ENCODE measurements around the gene IDUA. TPM values are rescaled to one million over a fixed set of nuclear protein-coding genes. Genes with fewer than 3 reads are reported as not detected.

IDUA gene
- total RNA-seq, 4 donors from 2014 or later, result 6.0 to 13.4 (median 11.1) TPM

DNA sequence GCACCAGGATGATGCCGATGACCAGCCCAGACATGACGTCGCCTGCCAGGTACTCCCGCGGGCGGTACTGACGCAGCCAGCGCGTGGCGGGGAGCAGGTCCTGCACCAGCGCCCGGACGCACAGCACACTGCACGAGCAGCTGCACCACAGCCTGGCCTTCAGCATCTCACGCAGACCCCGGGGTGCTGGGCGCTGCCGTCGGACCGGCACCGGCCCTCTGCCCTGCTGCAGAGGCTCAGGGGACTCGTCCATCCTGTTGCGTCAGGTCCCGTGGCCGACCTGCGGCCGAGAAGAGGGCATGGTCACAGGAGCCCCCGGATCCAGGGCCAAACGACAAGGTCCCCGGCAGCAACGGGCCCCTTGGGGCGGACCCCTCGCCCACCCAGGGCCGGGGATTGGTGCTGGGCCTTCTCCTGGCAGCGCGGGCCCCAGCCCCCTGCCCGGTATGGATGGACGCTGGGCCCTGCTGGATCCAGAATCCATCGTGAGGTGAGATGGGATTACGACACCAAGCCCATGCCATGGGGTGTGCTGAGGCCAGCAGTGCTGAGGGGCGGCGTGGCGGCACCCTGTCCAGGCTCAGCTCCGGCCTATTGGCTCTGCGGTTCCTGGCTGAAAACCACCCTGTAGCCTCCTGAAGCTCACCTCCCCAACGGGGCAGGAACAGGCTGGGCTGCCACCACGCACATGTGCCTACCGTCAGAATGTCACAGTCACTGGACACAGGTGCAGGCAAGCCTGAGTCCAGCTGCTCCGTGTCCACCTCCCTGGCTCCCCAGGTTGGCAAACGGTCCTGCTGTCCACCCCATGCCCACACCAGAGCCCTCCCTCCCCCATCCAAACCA is 4.8 kb downstream of the IDUA start:
- WGBS, 2 donors, result 92% methylated on average over 37 to 42 of the region's 50 CpGs
- DNase-seq (ENCODE audit: low spot score in 2 of 2), result no peak
- intact Hi-C loops (cut with DNase I; ENCODE audit: low total_unique reads), result no loop called here
- TF ChIP-seq CTCF (IDR thresholded peaks at IDR 0.05) (no peak), POLR2A (IDR thresholded peaks at IDR 0.05) (no peak)
- H3K4me3 ChIP-seq (ENCODE audit: low read depth, poor library complexity, severe bottlenecking), result no peak overlapping the region

DNA sequence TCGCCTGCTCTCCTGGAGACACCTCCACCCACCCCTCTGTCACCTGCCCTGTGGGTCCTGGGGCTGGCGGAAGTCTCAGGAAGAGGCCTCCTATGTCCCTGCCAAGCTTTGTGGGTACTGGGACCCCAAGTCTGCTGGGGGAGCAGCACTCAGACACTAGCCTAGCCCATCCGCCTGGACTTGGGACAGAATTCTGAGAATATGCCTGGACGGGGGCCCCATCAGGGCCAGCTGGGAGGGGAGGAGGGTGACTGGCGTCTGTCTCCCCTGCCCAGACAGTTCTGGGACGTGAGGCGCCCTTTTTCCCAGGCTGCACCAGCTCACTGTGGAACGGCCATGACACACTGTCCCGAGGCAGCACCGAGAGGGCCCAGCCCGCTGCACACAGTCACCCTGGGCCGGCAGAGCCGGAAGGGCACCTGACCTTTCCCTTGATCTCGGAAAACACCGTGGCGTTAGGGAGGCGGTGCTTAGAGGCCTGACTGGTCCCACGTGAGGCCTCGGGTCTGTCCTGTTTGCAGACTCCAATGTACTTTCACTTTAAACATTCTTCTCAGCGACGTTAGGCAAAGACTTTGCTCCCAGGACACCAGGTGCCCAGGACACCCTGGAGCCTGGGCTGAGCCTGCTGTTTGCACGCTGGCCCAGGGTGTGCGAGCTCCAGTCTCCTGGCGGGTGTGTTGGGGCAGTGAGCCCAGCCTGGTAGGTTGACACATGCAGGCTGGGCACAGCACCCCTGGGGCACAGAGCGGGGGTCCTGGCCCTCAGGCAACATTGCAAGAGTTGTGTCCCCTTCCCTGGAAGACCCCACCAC is 5.7 kb downstream of the IDUA start:
- intact Hi-C loops (cut with DNase I; ENCODE audit: low total_unique reads), result no loop called here
- WGBS, 2 donors, result 66 to 71% methylated on average over 17 to 25 of the region's 25 CpGs
- H3K4me3 ChIP-seq (ENCODE audit: low read depth, poor library complexity, severe bottlenecking), result no peak overlapping the region
- no peak for DNase-seq (ENCODE audit: low spot score in 2 of 2)
- TF ChIP-seq CTCF (IDR thresholded peaks at IDR 0.05) (no peak), POLR2A (IDR thresholded peaks at IDR 0.05) (no peak)

- TF ChIP-seq CTCF (IDR thresholded peaks at IDR 0.05), result no peak
- no peak for TF ChIP-seq POLR2A (IDR thresholded peaks at IDR 0.05)
- H3K4me3 ChIP-seq (ENCODE audit: low read depth, poor library complexity, severe bottlenecking), result no peak within 1 kb of the TSS
- DNase-seq (ENCODE audit: low spot score in 2 of 2), result no peak
- WGBS, 2 donors, result 85 to 94% methylated on average over 28 to 36 of the region's 37 CpGs
- intact Hi-C loops (cut with DNase I; ENCODE audit: low total_unique reads), result no loop called here
Observed at GRCh38 chr4:993111-994029, 6.5 kb downstream of the IDUA start, which contains the start of gene SLC26A1. Gene SLC26A1 (minus strand): TSS chr4:993404. CDS start chr4:991703, 1,701 bp downstream.

GRCh38 chr4:995311-996026 is 8.6 kb downstream of the IDUA start:
- H3K4me3 ChIP-seq (ENCODE audit: low read depth, poor library complexity, severe bottlenecking), result no peak overlapping the region
- 82 to 90% methylated on average over 16 to 23 of the region's 23 CpGs for WGBS, 2 donors
- DNase-seq (ENCODE audit: low spot score in 2 of 2), result no peak
- intact Hi-C loops (cut with DNase I; ENCODE audit: low total_unique reads), result no loop called here
- TF ChIP-seq POLR2A (IDR thresholded peaks at IDR 0.05) (no peak), CTCF (IDR thresholded peaks at IDR 0.05) (no peak)
